MM.1S (cell line): ENCODE measurements around the gene DTNB.

Experiments used
- DNase-seq: peaks from one replicate; pipeline ENCODE4 v3.0.0-alpha.2; 2015
- H2AFZ ChIP-seq: fragments of 300-600 bp; sonication (generic); 2 replicates; pipeline ENCODE4 v1.6.0; 2016; ENCODE audit warnings: antibody characterized with exemption, low read length
- H3F3A ChIP-seq: fragments of 300-600 bp; sonication (generic); 2 replicates; pipeline ENCODE4 v1.6.1; 2016; ENCODE audit warnings: mild to moderate bottlenecking, antibody characterized with exemption, low read length, moderate library complexity, mixed read lengths; ENCODE audit not compliant: insufficient read depth
- H3K27ac ChIP-seq: fragments of 300-600 bp; sonication (generic); 2 replicates; pipeline ENCODE4 v1.5.1; 2016; ENCODE audit warnings: mild to moderate bottlenecking, low read length
- H3K27me3 ChIP-seq: fragments of 300-600 bp; sonication (generic); replicated peaks from 2 replicates; pipeline ENCODE4 v1.6.0; 2016; ENCODE audit warnings: low read length; ENCODE audit not compliant: insufficient read depth
- H3K36me3 ChIP-seq: fragments of 300-600 bp; sonication (generic); replicated peaks from 2 replicates; pipeline ENCODE4 v1.6.1; 2016; ENCODE audit warnings: mild to moderate bottlenecking, low read length, mixed read lengths; ENCODE audit not compliant: insufficient read depth
- H3K4me1 ChIP-seq: fragments of 300-600 bp; sonication (generic); 2 replicates; pipeline ENCODE4 v1.6.1; 2016; ENCODE audit warnings: low read length, mixed read lengths
- H3K4me2 ChIP-seq: fragments of 300-600 bp; sonication (generic); 2 replicates; pipeline ENCODE4 v1.6.0; 2016; ENCODE audit warnings: low read depth, low read length
- H3K4me3 ChIP-seq: fragments of 300-600 bp; sonication (generic); 2 replicates; pipeline ENCODE4 v1.5.1; 2016; ENCODE audit warnings: low read length, mixed read lengths
- H3K79me2 ChIP-seq: fragments of 300-600 bp; sonication (generic); 2 replicates; pipeline ENCODE4 v1.6.1; 2016; ENCODE audit warnings: mixed run types, low read length, mixed read lengths
- H3K9ac ChIP-seq: fragments of 300-600 bp; sonication (generic); 2 replicates; pipeline ENCODE4 v1.6.1; 2016; ENCODE audit warnings: low read length, mixed read lengths
- H3K9me2 ChIP-seq: fragments of 300-600 bp; sonication (generic); replicated peaks from 2 replicates; pipeline ENCODE4 v1.6.1; 2016; ENCODE audit warnings: mild to moderate bottlenecking, low read length, mixed read lengths; ENCODE audit not compliant: insufficient read depth
- H3K9me3 ChIP-seq: fragments of 300-600 bp; sonication (generic); replicated peaks from 2 replicates; pipeline ENCODE4 v1.6.1; 2016; ENCODE audit warnings: mild to moderate bottlenecking, low read length, mixed read lengths; ENCODE audit not compliant: insufficient read depth
- H4K20me1 ChIP-seq: fragments of 300-600 bp; sonication (generic); 2 replicates; pipeline ENCODE4 v1.6.1; 2016; ENCODE audit warnings: mild to moderate bottlenecking, low read length, moderate library complexity, mixed read lengths; ENCODE audit not compliant: insufficient read depth
- CTCF ChIP-seq: fragments of 300-600 bp; sonication (generic); IDR thresholded peaks from 2 replicates; pipeline ENCODE4 v1.5.1; 2016; ENCODE audit warnings: antibody characterized with exemption, low read length, mixed read lengths
- EZH2 ChIP-seq: fragments of 300-600 bp; sonication (generic); optimal IDR thresholded peaks from 2 replicates; pipeline ENCODE3; 2017; ENCODE audit warnings: low read depth, mild to moderate bottlenecking, antibody characterized with exemption, low read length, mixed read lengths
- EZH2phosphoT487 ChIP-seq: fragments of 300-600 bp; sonication (generic); IDR thresholded peaks from 2 replicates; pipeline ENCODE4 v1.6.1; 2018; ENCODE audit warnings: antibody characterized with exemption, low read length

DTNB gene

DNA sequence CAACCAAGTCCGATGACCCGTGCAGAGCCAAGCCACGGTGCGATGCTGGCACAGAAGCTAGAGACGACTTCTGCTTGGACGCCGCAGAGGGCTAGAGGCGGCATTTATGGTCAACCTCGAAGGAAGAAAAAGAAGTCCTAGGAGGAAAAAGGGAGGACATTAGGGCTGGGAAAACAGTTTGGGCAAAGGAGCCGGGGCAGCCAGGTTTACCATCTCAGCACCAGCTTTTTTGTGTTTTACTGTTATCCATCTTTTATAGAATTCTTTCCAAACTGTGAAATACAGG lies 643 bp upstream of the DTNB start:
- TF ChIP-seq EZH2phosphoT487 = no peak
- no peaks in the 10 kb centered on the region for H4K20me1 ChIP-seq
- H3K36me3 ChIP-seq = no peaks in the 10 kb centered on the region
- H2AFZ ChIP-seq = peak overlapping the region; percentile 81
- peak overlapping the region; percentile 66 for H3K4me3 ChIP-seq
- H3K4me2 ChIP-seq = peak overlapping the region; percentile 94
- no peaks in the 10 kb centered on the region for H3K27me3 ChIP-seq
- peaks cover 4% of the 10 kb centered on the region for H3K4me1 ChIP-seq
- H3K27ac ChIP-seq = no peak overlapping the region
- no peaks in the 10 kb centered on the region for H3K9me2 ChIP-seq
- peak overlapping the region; percentile 34; the same call in 1 of the 2 replicates for H3K9ac ChIP-seq
- H3K9me3 ChIP-seq = no peaks in the 10 kb centered on the region
- peaks cover 34% of the 10 kb centered on the region for H3K79me2 ChIP-seq
- 0 out of 2 replicates have a peak, but pooled peaks cover 6% of the 10 kb centered on the region for H3F3A ChIP-seq
- DNase-seq = no peak

DNA sequence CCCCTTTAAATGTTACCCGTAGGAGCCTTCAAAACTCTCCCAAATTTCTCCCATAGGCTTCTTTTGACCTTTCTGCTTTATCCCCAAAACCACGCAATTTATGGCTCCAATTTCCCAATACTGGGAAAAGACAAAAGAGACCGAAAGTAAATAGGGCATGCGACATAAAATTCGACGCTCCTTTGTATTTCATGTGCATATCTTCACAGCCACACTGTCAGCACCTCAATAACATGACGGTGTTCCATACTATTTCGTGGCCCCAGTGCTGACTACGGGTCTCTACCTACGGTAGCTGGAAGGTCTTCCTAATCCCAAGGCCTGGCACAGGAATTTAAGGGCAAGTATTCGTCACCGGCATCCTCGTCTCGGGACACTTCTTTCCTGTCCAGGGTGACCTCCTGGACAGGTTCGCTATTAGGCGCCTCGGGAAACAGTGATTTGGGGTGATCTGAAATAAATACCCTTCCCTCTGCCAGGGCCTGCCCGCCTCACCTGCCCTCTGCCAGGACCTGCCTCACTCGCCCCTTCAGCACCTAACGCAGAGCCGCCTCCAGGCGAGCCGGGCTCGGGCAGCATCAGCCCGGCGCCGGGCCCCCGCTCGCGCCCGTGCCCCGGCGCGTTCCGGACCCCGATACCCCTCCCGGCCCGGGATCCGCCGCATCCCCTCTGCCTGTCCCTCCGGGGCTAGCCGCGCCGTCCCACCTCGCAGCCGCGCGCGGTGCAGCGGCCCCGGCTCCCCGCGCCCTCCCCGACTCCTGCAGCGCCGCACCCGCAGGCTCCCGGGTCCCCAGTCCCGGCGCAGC lies 680 bp downstream of the DTNB start:
- TF ChIP-seq EZH2 (no peak), EZH2phosphoT487 (no peak), CTCF (no peak)
- 0 out of 2 replicates have a peak, but pooled peaks cover 6% of the 10 kb centered on the region for H3F3A ChIP-seq
- peaks cover 37% of the 10 kb centered on the region for H3K79me2 ChIP-seq
- H3K36me3 ChIP-seq = no peaks in the 10 kb centered on the region
- peak overlapping the region; percentile 40; the same call in 1 of the 2 replicates for H3K27ac ChIP-seq
- H2AFZ ChIP-seq = peak overlapping the region; percentile 97
- no peaks in the 10 kb centered on the region for H3K9me3 ChIP-seq
- DNase-seq = peak; percentile 73
- peak overlapping the region; percentile 70; the same call in 1 of the 2 replicates for H3K9ac ChIP-seq
- H3K4me2 ChIP-seq = peak overlapping the region; percentile 84
- no peaks in the 10 kb centered on the region for H3K27me3 ChIP-seq
- H3K9me2 ChIP-seq = no peaks in the 10 kb centered on the region
- H4K20me1 ChIP-seq = no peaks in the 10 kb centered on the region
- peaks cover 4% of the 10 kb centered on the region for H3K4me1 ChIP-seq
- peak overlapping the region; percentile 95 for H3K4me3 ChIP-seq

DNA sequence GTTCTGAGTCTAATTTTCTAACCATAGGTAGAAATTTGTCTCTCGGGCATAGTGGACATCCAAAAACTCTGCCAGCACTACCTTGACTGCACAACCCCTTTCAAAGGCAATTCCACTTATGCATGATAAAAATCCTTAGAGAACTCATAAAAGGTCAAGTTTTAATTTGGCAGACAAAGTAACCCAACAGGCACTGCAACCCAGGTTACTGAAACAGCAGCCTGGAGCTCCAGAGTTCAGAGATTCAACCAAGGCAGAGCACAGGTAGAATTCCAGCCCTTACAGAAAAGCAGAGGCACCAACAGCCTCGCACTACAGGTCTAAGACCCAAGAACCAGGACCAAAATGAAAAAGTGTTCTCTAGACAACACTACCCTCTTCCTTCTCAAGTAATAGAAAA lies 1.8 kb downstream of the DTNB start:
- TF ChIP-seq EZH2phosphoT487 = no peak
- no peak for TF ChIP-seq EZH2
- no peak for TF ChIP-seq CTCF
- no peak overlapping the region for H3K4me3 ChIP-seq
- no peak for DNase-seq
- H3F3A ChIP-seq = 0 out of 2 replicates have a peak, but pooled peaks cover 6% of the 10 kb centered on the region
- peak overlapping the region; percentile 84; the same call in 1 of the 2 replicates for H3K4me2 ChIP-seq
- peaks cover 4% of the 10 kb centered on the region for H3K4me1 ChIP-seq
- H2AFZ ChIP-seq = no peak overlapping the region
- no peaks in the 10 kb centered on the region for H3K9me2 ChIP-seq
- no peaks in the 10 kb centered on the region for H3K36me3 ChIP-seq
- no peak overlapping the region for H3K27ac ChIP-seq
- no peaks in the 10 kb centered on the region for H4K20me1 ChIP-seq
- no peak overlapping the region for H3K9ac ChIP-seq
- H3K27me3 ChIP-seq = no peaks in the 10 kb centered on the region
- peaks cover 44% of the 10 kb centered on the region for H3K79me2 ChIP-seq
- no peaks in the 10 kb centered on the region for H3K9me3 ChIP-seq

DNA sequence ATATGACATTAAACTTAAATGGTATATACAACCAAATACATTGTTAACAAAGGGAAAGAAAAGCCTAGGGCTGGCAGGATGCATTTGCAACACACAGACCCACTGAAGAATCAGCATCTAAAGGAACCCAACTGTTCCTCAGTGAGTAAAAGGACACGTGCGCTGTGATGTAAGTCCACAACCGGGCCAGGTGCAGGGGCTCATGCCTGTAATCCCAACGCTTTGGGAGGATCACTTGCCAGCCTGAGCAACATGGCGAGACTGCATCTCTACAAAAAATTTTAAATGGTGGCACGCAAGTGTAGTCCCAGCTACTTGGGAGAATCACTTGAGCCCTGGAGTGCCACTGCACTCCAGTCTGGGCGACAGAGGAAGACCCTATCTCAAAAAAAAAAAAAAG lies 3.9 kb downstream of the DTNB start:
- Histone ChIP-seq H3K36me3 (no peaks in the 10 kb centered on the region), H3K4me2 (no peak overlapping the region), H3K9me2 (no peaks in the 10 kb centered on the region), H3F3A (no peaks in the 10 kb centered on the region), H3K79me2 (peaks cover 46% of the 10 kb centered on the region), H3K9ac (no peak overlapping the region), H2AFZ (no peak overlapping the region), H3K4me1 (peaks cover 4% of the 10 kb centered on the region), H3K4me3 (no peak overlapping the region), H4K20me1 (no peaks in the 10 kb centered on the region), H3K27me3 (no peaks in the 10 kb centered on the region), H3K27ac (no peak overlapping the region), H3K9me3 (no peaks in the 10 kb centered on the region)
- TF ChIP-seq EZH2 (no peak), EZH2phosphoT487 (no peak), CTCF (no peak)
- DNase-seq = no peak
